ENCODE results near the gene HOXC4. TPM values are rescaled to one million over a fixed set of nuclear protein-coding genes. Genes with fewer than 3 reads are reported as not detected.

HOXC4 gene
- polyA plus RNA-seq, 3 donors: not detected

DNA sequence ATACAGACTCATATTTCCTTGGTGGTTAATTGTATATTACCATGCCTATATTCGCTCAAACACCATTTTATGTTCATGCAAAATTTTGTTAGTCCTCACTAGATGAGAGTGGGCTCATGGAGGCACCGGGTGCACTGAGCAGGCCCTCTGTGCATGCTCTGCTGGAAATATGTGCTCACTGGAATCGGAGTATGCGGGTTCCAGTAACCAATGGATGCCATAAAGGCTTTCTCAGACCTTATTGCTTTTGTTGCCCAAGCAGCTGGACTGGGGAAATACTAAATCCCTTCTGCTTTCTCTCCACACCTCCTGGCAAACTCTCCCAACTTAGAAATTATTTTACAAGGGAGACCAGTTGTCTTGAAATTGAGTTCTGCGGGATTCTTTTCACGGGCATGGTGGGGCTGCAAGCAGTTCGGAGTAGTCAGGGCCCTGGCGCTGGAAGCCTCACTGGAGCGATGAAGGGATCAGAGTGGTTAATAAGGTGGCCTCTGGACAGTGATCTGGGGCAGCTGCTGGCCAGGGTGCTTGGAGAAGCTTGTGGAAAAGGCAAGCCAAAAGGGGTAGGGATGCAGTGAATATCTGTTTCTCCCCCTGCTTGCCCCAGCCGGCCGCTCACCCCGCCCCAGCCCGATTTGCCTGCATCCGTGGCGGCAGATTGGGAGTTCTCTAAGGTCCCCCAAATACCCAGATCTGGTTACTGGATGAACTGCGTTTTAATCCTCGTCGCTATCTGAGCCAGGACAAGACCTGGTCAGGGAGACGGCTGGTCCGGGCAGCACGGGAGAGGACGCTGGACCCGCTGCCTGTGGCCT is 32.8 kb upstream of the HOXC4 start:
- H3K27me3 ChIP-seq (ENCODE audit: control insufficient read depth in 2 of 2, insufficient read depth in 2 of 2, low read length in 2 of 2): peaks cover 95 to 100% of the 10 kb centered on the region in 2 donors
- DNase-seq: no peak
- H3K9ac ChIP-seq (ENCODE audit: insufficient read depth, low read length, poor library complexity, severe bottlenecking): no peak overlapping the region
- intact Hi-C loops (cut with micrococcal nuclease): no loop called here
- H3K27ac ChIP-seq (ENCODE audit: low read depth in 1 of 2, low read length in 2 of 2): no peak overlapping the region
- H3K4me1 ChIP-seq (ENCODE audit: control insufficient read depth in 1 of 2, insufficient read depth in 2 of 2, low read length in 2 of 2): peaks cover 14 to 16% of the 10 kb centered on the region in 2 donors
- H4K20me1 ChIP-seq (ENCODE audit: insufficient read depth, low read length): no peaks in the 10 kb centered on the region
- TF ChIP-seq CTCF (IDR thresholded peaks at IDR 0.05): no peak
- peak overlapping the region in 1 of 2 donors; percentile 69 for H3K4me3 Mint-ChIP-seq
- H3K9me3 ChIP-seq (replicated peaks in 1 of 2; ENCODE audit: control insufficient read depth in 1 of 2, insufficient read depth in 1 of 2, low read length in 2 of 2): peaks cover 10 to 33% of the 10 kb centered on the region in 2 donors
- H3K4me2 ChIP-seq (replicated peaks; ENCODE audit: extremely low read depth, low read length, poor library complexity, severe bottlenecking): no peak overlapping the region
- peaks cover 0 to 7% of the 10 kb centered on the region in 2 donors for H3K36me3 Mint-ChIP-seq
- H3K27ac Mint-ChIP-seq: no peak overlapping the region
- H3K9me3 Mint-ChIP-seq: peaks cover 0 to 27% (median 11%) of the 10 kb centered on the region in 7 donors
- no peak overlapping the region for H2AFZ ChIP-seq (ENCODE audit: insufficient read depth, low read depth, low read length, poor library complexity, severe bottlenecking)
- no peaks in the 10 kb centered on the region for H3K36me3 ChIP-seq (replicated peaks in 1 of 2; ENCODE audit: control insufficient read depth in 1 of 2, insufficient read depth in 2 of 2, low read length in 2 of 2)
- 63% methylated on average over 20 of the region's 23 CpGs for WGBS (ENCODE audit: insufficient coverage)
- H3K79me2 ChIP-seq (ENCODE audit: insufficient read depth, low read length): no peaks in the 10 kb centered on the region
- peaks cover 20% of the 10 kb centered on the region for H3K4me1 Mint-ChIP-seq
- H3K27me3 Mint-ChIP-seq (ENCODE audit: low read depth in 3 of 3): peaks cover 95 to 100% (median 98%) of the 10 kb centered on the region in 3 donors
- no peak overlapping the region for H3K4me3 ChIP-seq (replicated peaks in 1 of 3; ENCODE audit: low read depth in 2 of 3, low read length in 3 of 3)

DNA sequence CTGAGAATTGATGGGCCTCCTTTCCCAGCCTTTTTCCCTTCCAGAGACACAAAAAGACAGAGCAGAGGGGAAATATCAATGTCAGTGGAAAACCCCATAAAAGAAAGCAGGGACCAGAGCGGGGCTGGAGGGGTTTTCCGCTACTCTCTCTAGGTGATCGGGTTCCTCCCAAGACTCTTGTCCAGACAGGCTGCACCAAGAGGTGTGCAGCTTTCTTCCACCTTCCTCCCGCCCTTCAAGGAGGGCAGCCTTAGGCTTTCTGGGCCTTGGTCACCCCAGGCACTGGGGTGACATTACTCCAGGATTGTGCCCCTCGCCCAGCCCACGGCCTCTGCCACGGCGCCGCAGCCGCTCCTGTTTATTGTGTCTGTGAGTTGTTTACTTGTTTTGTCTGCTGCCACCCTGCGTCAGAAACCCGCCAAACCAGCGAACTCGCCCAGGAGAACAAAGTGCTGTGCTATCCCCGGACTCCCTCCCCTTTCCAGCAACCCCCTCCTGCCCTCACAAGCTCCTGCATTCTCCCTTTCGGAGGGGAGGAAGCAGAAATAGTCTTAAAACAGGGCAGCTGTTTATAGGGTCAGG is 32.1 kb upstream of the HOXC4 start:
- Mint-ChIP-seq H3K9me3 (peaks cover 0 to 27% (median 11%) of the 10 kb centered on the region in 7 donors), H3K36me3 (peaks cover 0 to 7% of the 10 kb centered on the region in 2 donors), H3K4me1 (peaks cover 20% of the 10 kb centered on the region), H3K27me3 (ENCODE audit: low read depth in 3 of 3) (peaks cover 95 to 100% (median 98%) of the 10 kb centered on the region in 3 donors), H3K4me3 (peak overlapping the region in 1 of 2 donors; percentile 69), H3K27ac (no peak overlapping the region)
- no peak overlapping the region for H3K9ac ChIP-seq (ENCODE audit: insufficient read depth, low read length, poor library complexity, severe bottlenecking)
- DNase-seq: no peak
- no peak for TF ChIP-seq CTCF (IDR thresholded peaks at IDR 0.05)
- intact Hi-C loops (cut with micrococcal nuclease): no loop called here
- H2AFZ ChIP-seq (ENCODE audit: insufficient read depth, low read depth, low read length, poor library complexity, severe bottlenecking): no peak overlapping the region
- no peaks in the 10 kb centered on the region for H4K20me1 ChIP-seq (ENCODE audit: insufficient read depth, low read length)
- peaks cover 96 to 100% of the 10 kb centered on the region in 2 donors for H3K27me3 ChIP-seq (ENCODE audit: control insufficient read depth in 2 of 2, insufficient read depth in 2 of 2, low read length in 2 of 2)
- no peak overlapping the region for H3K4me3 ChIP-seq (replicated peaks in 1 of 3; ENCODE audit: low read depth in 2 of 3, low read length in 3 of 3)
- peaks cover 10 to 38% of the 10 kb centered on the region in 2 donors for H3K9me3 ChIP-seq (replicated peaks in 1 of 2; ENCODE audit: control insufficient read depth in 1 of 2, insufficient read depth in 1 of 2, low read length in 2 of 2)
- WGBS (ENCODE audit: insufficient coverage): 64% methylated on average over 9 of the region's 16 CpGs
- H3K36me3 ChIP-seq (replicated peaks in 1 of 2; ENCODE audit: control insufficient read depth in 1 of 2, insufficient read depth in 2 of 2, low read length in 2 of 2): no peaks in the 10 kb centered on the region
- H3K4me2 ChIP-seq (replicated peaks; ENCODE audit: extremely low read depth, low read length, poor library complexity, severe bottlenecking): no peak overlapping the region
- peaks cover 14 to 16% of the 10 kb centered on the region in 2 donors for H3K4me1 ChIP-seq (ENCODE audit: control insufficient read depth in 1 of 2, insufficient read depth in 2 of 2, low read length in 2 of 2)
- H3K79me2 ChIP-seq (ENCODE audit: insufficient read depth, low read length): no peaks in the 10 kb centered on the region
- no peak overlapping the region for H3K27ac ChIP-seq (ENCODE audit: low read depth in 1 of 2, low read length in 2 of 2)

All from CD14-positive monocyte (primary cell).